Panc1 (cell line): ENCODE results near the gene BTG3. TPM values are rescaled to one million over a fixed set of nuclear protein-coding genes. Genes with fewer than 3 reads are reported as not detected.

ENCODE experiments used
- ATAC-seq: fragments of 200-7000 bp; cut with Tn5 transposase; 2 replicates; pipeline ENCODE4 v1.9.1; 2020; ENCODE audit warnings: mild to moderate bottlenecking, moderate library complexity
- BruUV-seq: library from RNA; stranded (reverse); fragments of 400-500 nt; replicated peaks from 2 replicates; lab custom pipeline; 2021; lab: Mats Ljungman, UMichigan
- CTCF ChIA-PET: fragments of 300-600 bp; sonication (Branson Sonifier 250); formaldehyde crosslinking; loops from one replicate; lab custom pipeline; 2022; ENCODE audit warnings: antibody characterized with exemption; lab: Charles Lee
- POLR2A ChIA-PET: fragments of 300-600 bp; sonication (Branson Sonifier 250); formaldehyde crosslinking; loops from one replicate; lab custom pipeline; 2022; ENCODE audit warnings: antibody characterized with exemption; lab: Charles Lee
- DNase-seq: peaks from one replicate; pipeline ENCODE4 v3.0.0-alpha.2; 2010; ENCODE audit warnings: low read depth, low spot score
- H3K27ac ChIP-seq: 2 replicates; pipeline ENCODE4 v1.5.1; 2011; ENCODE audit warnings: mild to moderate bottlenecking, low read length, inconsistent platforms
- H3K27me3 ChIP-seq: fragments of 200-500 bp; sonication (Bioruptor generic); 2 replicates; pipeline ENCODE4 v1.6.0; 2014; ENCODE audit warnings: low read length, inconsistent platforms; ENCODE audit not compliant: control insufficient read depth, insufficient read depth
- H3K36me3 ChIP-seq: fragments of 200-500 bp; sonication (Bioruptor generic); 2 replicates; pipeline ENCODE4 v1.5.1; 2014; ENCODE audit warnings: inconsistent platforms, mild to moderate bottlenecking, low read length, moderate library complexity; ENCODE audit not compliant: control insufficient read depth, insufficient read depth
- H3K4me1 ChIP-seq: 2 replicates; pipeline ENCODE4 v1.5.1; 2011; ENCODE audit warnings: inconsistent platforms, mild to moderate bottlenecking, low read length, moderate library complexity; ENCODE audit not compliant: control insufficient read depth, insufficient read depth
- H3K4me3 ChIP-seq, 2 experiments: 2 replicates each; pipeline ENCODE4 v1.5.1; 2011 to 2012; ENCODE audit warnings: low read depth in 2 of 2, low read length in 2 of 2, mild to moderate bottlenecking in 2 of 2, inconsistent platforms in 1 of 2, moderate library complexity in 1 of 2
- H3K9me3 ChIP-seq: fragments of 200-500 bp; sonication (Bioruptor generic); 2 replicates; pipeline ENCODE4 v1.5.1; 2014; ENCODE audit warnings: low read depth, mild to moderate bottlenecking, inconsistent platforms, low read length, moderate library complexity; ENCODE audit not compliant: control insufficient read depth, insufficient read depth
- CTCF ChIP-seq: fragments of 450-650 bp; IDR thresholded peaks from 2 replicates; pipeline ENCODE4 v1.5.1; 2017; ENCODE audit warnings: mild to moderate bottlenecking
- POLR2AphosphoS5 ChIP-seq: IDR thresholded peaks from 2 replicates; pipeline ENCODE4 v1.6.1; 2012; ENCODE audit warnings: mild to moderate bottlenecking, low read depth, low read length, moderate library complexity
- REST ChIP-seq, 2 experiments: IDR thresholded peaks; 2 replicates each; pipeline ENCODE4 v1.6.1; 2011 to 2012; ENCODE audit warnings: low read depth in 2 of 2, control low read depth in 1 of 2, low read length in 1 of 2, mild to moderate bottlenecking in 1 of 2, moderate library complexity in 1 of 2; ENCODE audit not compliant: insufficient read depth in 1 of 2
- SIN3A ChIP-seq: IDR thresholded peaks from 2 replicates; pipeline ENCODE4 v1.6.1; 2012; ENCODE audit warnings: low read depth, mild to moderate bottlenecking, low read length, moderate library complexity, borderline replicate concordance; ENCODE audit not compliant: insufficient read depth
- TCF7L2 ChIP-seq: IDR thresholded peaks from 2 replicates; pipeline ENCODE4 v1.6.1; 2011; ENCODE audit warnings: mild to moderate bottlenecking, low read depth, low read length, inconsistent platforms
- in situ Hi-C: cut with HindIII; loops from 2 replicates; pipeline ENCODE4 v1.10.0; 2016; ENCODE audit warnings: low sequenced_read_pairs, low pct_unique_long_range_greater_than_20kb
- intact Hi-C: fragments of 100-400 bp; cut with micrococcal nuclease; formaldehyde crosslinking; loops from one replicate; pipeline ENCODE4 v1.10.0; 2022; ENCODE audit not compliant: unreplicated experiment
- total RNA-seq: library from RNA; stranded (reverse); gene quantifications from one replicate; pipeline ENCODE4 v1.2.1, GENCODE V29; 2021; ENCODE audit not compliant: unreplicated experiment

BTG3 gene
- total RNA-seq, 1 experiment from 2014 or later, result 20.1 TPM

- in situ Hi-C loops, result no loop called here
- ATAC-seq, result no peak
These were observed 26.7 kb downstream of the BTG3 start for GRCh38 chr21:17585875-17586450.

GRCh38 chr21:17583898-17584297, 28.8 kb downstream of the BTG3 start:
- no TSS peak for BruUV-seq
- POLR2A ChIA-PET, result no interaction called here
- intact Hi-C loops (no loop called here), in situ Hi-C loops (no loop called here)
- Histone ChIP-seq H3K4me3 (no peak overlapping the region), H3K9me3 (no peaks in the 10 kb centered on the region), H3K27ac (no peak overlapping the region), H3K36me3 (no peaks in the 10 kb centered on the region), H3K27me3 (no peaks in the 10 kb centered on the region), H3K4me1 (no peaks in the 10 kb centered on the region)
- TF ChIP-seq CTCF, result no peak
- TF ChIP-seq TCF7L2, result no peak
- no peak for TF ChIP-seq SIN3A
- TF ChIP-seq POLR2AphosphoS5, result no peak
- TF ChIP-seq REST (IDR thresholded peaks at IDR 0.05; ENCODE audit: insufficient read depth in 1 of 2, low read depth in 2 of 2, low read length in 1 of 2), result no peak
- ATAC-seq (no peak), DNase-seq (no peak)
- CTCF ChIA-PET, result no interaction called here

More at GRCh38 chr21:17585875-17586450, 26.7 kb downstream of the BTG3 start:
- intact Hi-C loops, result loop anchor here (2.0 kb wide), 1 partner anchor 199 kb away; no protein-coding TSS in a partner anchor
- POLR2A ChIA-PET, result no interaction called here
- no peak for TF ChIP-seq SIN3A
- no peak for TF ChIP-seq POLR2AphosphoS5
- no peak for TF ChIP-seq TCF7L2
- peak; percentile 60; the same call in 1 of the 2 replicates for TF ChIP-seq CTCF
- no peak for TF ChIP-seq REST (IDR thresholded peaks at IDR 0.05; ENCODE audit: insufficient read depth in 1 of 2, low read depth in 2 of 2, low read length in 1 of 2)
- Histone ChIP-seq H3K4me1 (no peaks in the 10 kb centered on the region), H3K27ac (no peak overlapping the region), H3K4me3 (no peak overlapping the region), H3K36me3 (no peaks in the 10 kb centered on the region), H3K27me3 (no peaks in the 10 kb centered on the region), H3K9me3 (no peaks in the 10 kb centered on the region)
- CTCF ChIA-PET, result interaction anchor here (0.5 to 1.3 kb wide), 6 partner anchors 9 to 923 kb away, joined by 3 to 7 read pairs (median 4); no protein-coding TSS in a partner anchor
- no TSS peak for BruUV-seq
- peak; percentile 15 for DNase-seq
